CD4-positive, CD25-positive, alpha-beta regulatory T cell (primary cell): ENCODE results near the gene PPP2R5E. TPM values are rescaled to one million over a fixed set of nuclear protein-coding genes. Genes with fewer than 3 reads are reported as not detected.

Source experiments
- ATAC-seq, 2 donors: fragments of 150-1000 bp; cut with Tn5 transposase; one replicate each; pipeline ENCODE4 v1.10.0; 2021; ENCODE audit warnings: low read depth in 2 of 2, moderate number of reproducible peaks in 2 of 2, moderate library complexity in 1 of 2
- DNase-seq, 3 donors: peaks; one replicate each; pipeline versions ENCODE4 v3.0.0 to v3.0.0-alpha.2; 2012 to 2022; ENCODE audit warnings: mixed read lengths in 1 of 3
- H3K27ac ChIP-seq: one replicate; pipeline ENCODE4 v1.7.0; 2013; ENCODE audit warnings: mild to moderate bottlenecking, low read length; ENCODE audit not compliant: insufficient read depth, poor library complexity, severe bottlenecking
- H3K27me3 ChIP-seq: one replicate; pipeline ENCODE4 v1.7.0; 2013; ENCODE audit warnings: low read length; ENCODE audit not compliant: control insufficient read depth, insufficient read depth
- H3K36me3 ChIP-seq: one replicate; pipeline ENCODE4 v1.7.0; 2013; ENCODE audit warnings: mild to moderate bottlenecking, low read length, moderate library complexity; ENCODE audit not compliant: control insufficient read depth, insufficient read depth
- H3K4me1 ChIP-seq: 2 replicates; pipeline ENCODE4 v1.7.0; 2013; ENCODE audit warnings: mild to moderate bottlenecking, low read length; ENCODE audit not compliant: insufficient read depth, control insufficient read depth, poor library complexity, severe bottlenecking
- H3K4me3 ChIP-seq: one replicate; pipeline ENCODE4 v1.7.0; 2013; ENCODE audit warnings: low read depth, mild to moderate bottlenecking, low read length, moderate library complexity
- H3K9me3 ChIP-seq, 2 experiments: 1 replicate in 1 of 2; 2 replicates in 1 of 2; pipeline ENCODE4 v1.7.0; 2013; ENCODE audit warnings: low read length in 2 of 2, mild to moderate bottlenecking in 1 of 2, moderate library complexity in 1 of 2; ENCODE audit not compliant: control insufficient read depth in 2 of 2
- H3K27ac Mint-ChIP-seq, 3 donors: one replicate each; pipeline ENCODE4 v1.8.0; 2020 to 2022; ENCODE audit warnings: mild to moderate bottlenecking in 3 of 3, mixed read lengths in 3 of 3, moderate library complexity in 2 of 3
- H3K27me3 Mint-ChIP-seq: one replicate; pipeline ENCODE4 v1.8.0; 2022; ENCODE audit warnings: mild to moderate bottlenecking, mixed read lengths
- H3K36me3 Mint-ChIP-seq: one replicate; pipeline ENCODE4 v1.8.0; 2020; ENCODE audit warnings: mixed read lengths
- H3K4me1 Mint-ChIP-seq, 4 donors: one replicate each; pipeline ENCODE4 v1.8.0; 2020 to 2022; ENCODE audit warnings: mixed read lengths in 4 of 4, mild to moderate bottlenecking in 1 of 4
- H3K4me3 Mint-ChIP-seq, 4 donors: one replicate each; pipeline ENCODE4 v1.8.0; 2020 to 2022; ENCODE audit warnings: mild to moderate bottlenecking in 4 of 4, mixed read lengths in 4 of 4, moderate library complexity in 3 of 4
- H3K9me3 Mint-ChIP-seq, 7 donors: one replicate each; pipeline ENCODE4 v1.8.0; 2020 to 2022; ENCODE audit warnings: mixed read lengths in 7 of 7, mild to moderate bottlenecking in 3 of 7, moderate library complexity in 2 of 7
- polyA plus RNA-seq, 4 donors: library from polyadenylated mRNA; unstranded; fragments of 300-500 nt; fragmentation: Illumina TruSeq; gene quantifications; one replicate each; pipeline ENCODE4 v1.2.3, GENCODE V29; 2021
- total RNA-seq: library from RNA; stranded (reverse); gene quantifications from one replicate; pipeline ENCODE4 v1.2.3, GENCODE V29; 2022

The PPP2R5E gene
- total and polyA plus RNA-seq, 5 donors from 2014 or later = 31.2 to 50.3 (median 35.2) TPM

- DNase-seq (no peak), ATAC-seq (no peak)
- H3K36me3 ChIP-seq = no peaks in the 10 kb centered on the region
- no peaks in the 10 kb centered on the region for H3K9me3 ChIP-seq
- H3K4me3 Mint-ChIP-seq = no peak overlapping the region
- H3K36me3 Mint-ChIP-seq = peaks cover 21% of the 10 kb centered on the region
- H3K27ac ChIP-seq = no peak overlapping the region
- no peaks in the 10 kb centered on the region for H3K27me3 Mint-ChIP-seq
- H3K4me3 ChIP-seq = no peak overlapping the region
- peak overlapping the region in 1 of 3 donors; percentile 32 for H3K27ac Mint-ChIP-seq
- peaks cover 0 to 2% (median 0%) of the 10 kb centered on the region in 7 donors for H3K9me3 Mint-ChIP-seq
- H3K27me3 ChIP-seq = no peaks in the 10 kb centered on the region
- peaks cover 10% of the 10 kb centered on the region for H3K4me1 ChIP-seq
- H3K4me1 Mint-ChIP-seq = peaks cover 19 to 58% (median 45%) of the 10 kb centered on the region in 4 donors
Observed at GRCh38 chr14:63499701-63500250, 43.4 kb downstream of the PPP2R5E start.

GRCh38 chr14:63496837-63497400 is 46.3 kb downstream of the PPP2R5E start:
- no peak overlapping the region for H3K4me3 Mint-ChIP-seq
- DNase-seq = no peak
- H3K27ac ChIP-seq = no peak overlapping the region
- no peak overlapping the region for H3K4me3 ChIP-seq
- no peak for ATAC-seq
- no peaks in the 10 kb centered on the region for H3K36me3 ChIP-seq
- H3K4me1 ChIP-seq = peaks cover 10% of the 10 kb centered on the region
- peaks cover 0 to 2% (median 0%) of the 10 kb centered on the region in 7 donors for H3K9me3 Mint-ChIP-seq
- H3K27me3 Mint-ChIP-seq = no peaks in the 10 kb centered on the region
- no peaks in the 10 kb centered on the region for H3K9me3 ChIP-seq
- H3K27me3 ChIP-seq = no peaks in the 10 kb centered on the region
- H3K36me3 Mint-ChIP-seq = peaks cover 20% of the 10 kb centered on the region
- no peak overlapping the region for H3K27ac Mint-ChIP-seq
- peaks cover 27 to 55% (median 41%) of the 10 kb centered on the region in 4 donors for H3K4me1 Mint-ChIP-seq

GRCh38 chr14:63493246-63493645 is 49.9 kb downstream of the PPP2R5E start:
- Mint-ChIP-seq H3K27ac (peak overlapping the region in 1 of 3 donors; percentile 11), H3K9me3 (peaks cover 0 to 2% (median 0%) of the 10 kb centered on the region in 7 donors), H3K36me3 (peaks cover 11% of the 10 kb centered on the region), H3K27me3 (no peaks in the 10 kb centered on the region), H3K4me3 (no peak overlapping the region), H3K4me1 (peaks cover 14 to 44% (median 35%) of the 10 kb centered on the region in 4 donors)
- Histone ChIP-seq H3K4me1 (no peaks in the 10 kb centered on the region), H3K4me3 (no peak overlapping the region), H3K27me3 (no peaks in the 10 kb centered on the region), H3K36me3 (no peaks in the 10 kb centered on the region), H3K27ac (no peak overlapping the region), H3K9me3 (no peaks in the 10 kb centered on the region)
- ATAC-seq = no peak
- no peak for DNase-seq

GRCh38 chr14:63492391-63492790 is 50.8 kb downstream of the PPP2R5E start:
- Mint-ChIP-seq H3K4me1 (peaks cover 17 to 47% (median 40%) of the 10 kb centered on the region in 4 donors), H3K36me3 (peaks cover 14% of the 10 kb centered on the region), H3K4me3 (no peak overlapping the region), H3K27me3 (no peaks in the 10 kb centered on the region), H3K27ac (peak overlapping the region in 2 of 3 donors; percentile 59 to 74), H3K9me3 (peaks cover 0 to 2% (median 0%) of the 10 kb centered on the region in 7 donors)
- Histone ChIP-seq H3K27me3 (no peaks in the 10 kb centered on the region), H3K36me3 (no peaks in the 10 kb centered on the region), H3K4me3 (no peak overlapping the region), H3K4me1 (no peaks in the 10 kb centered on the region), H3K27ac (no peak overlapping the region), H3K9me3 (no peaks in the 10 kb centered on the region)
- ATAC-seq (no peak), DNase-seq (no peak)

GRCh38 chr14:63487724-63488123 is 55.5 kb downstream of the PPP2R5E start:
- no peak for ATAC-seq
- no peak for DNase-seq
- Mint-ChIP-seq H3K27me3 (no peaks in the 10 kb centered on the region), H3K4me1 (peaks cover 27 to 72% (median 54%) of the 10 kb centered on the region in 4 donors), H3K27ac (no peak overlapping the region), H3K4me3 (peak overlapping the region in 1 of 4 donors; percentile 64), H3K36me3 (peaks cover 17% of the 10 kb centered on the region), H3K9me3 (no peaks in the 10 kb centered on the region)
- Histone ChIP-seq H3K27me3 (no peaks in the 10 kb centered on the region), H3K36me3 (no peaks in the 10 kb centered on the region), H3K4me1 (peaks cover 11% of the 10 kb centered on the region), H3K27ac (no peak overlapping the region), H3K9me3 (no peaks in the 10 kb centered on the region), H3K4me3 (no peak overlapping the region)

GRCh38 chr14:63486738-63487137 is 56.4 kb downstream of the PPP2R5E start:
- Mint-ChIP-seq H3K4me3 (no peak overlapping the region), H3K9me3 (no peaks in the 10 kb centered on the region), H3K36me3 (peaks cover 14% of the 10 kb centered on the region), H3K27me3 (no peaks in the 10 kb centered on the region), H3K27ac (peak overlapping the region; percentile 25 to 98 (median 36)), H3K4me1 (peaks cover 17 to 68% (median 48%) of the 10 kb centered on the region in 4 donors)
- no peaks in the 10 kb centered on the region for H3K27me3 ChIP-seq
- ATAC-seq = no peak
- peaks cover 11% of the 10 kb centered on the region for H3K4me1 ChIP-seq
- no peak for DNase-seq
- H3K27ac ChIP-seq = no peak overlapping the region
- H3K9me3 ChIP-seq = no peaks in the 10 kb centered on the region
- no peaks in the 10 kb centered on the region for H3K36me3 ChIP-seq
- no peak overlapping the region for H3K4me3 ChIP-seq

- no peak for ATAC-seq
Observed at GRCh38 chr14:63483315-63483714, 59.9 kb downstream of the PPP2R5E start.

GRCh38 chr14:63480599-63480998 is 62.6 kb downstream of the PPP2R5E start:
- H3K9me3 Mint-ChIP-seq = no peaks in the 10 kb centered on the region
- no peak for ATAC-seq
- no peaks in the 10 kb centered on the region for H3K27me3 ChIP-seq
- no peak overlapping the region for H3K4me3 ChIP-seq
- no peak overlapping the region for H3K27ac ChIP-seq
- peaks cover 37% of the 10 kb centered on the region for H3K4me1 ChIP-seq
- no peak overlapping the region for H3K4me3 Mint-ChIP-seq
- H3K36me3 Mint-ChIP-seq = peaks cover 3% of the 10 kb centered on the region
- H3K27ac Mint-ChIP-seq = peak overlapping the region; percentile 26 to 64 (median 34)
- H3K27me3 Mint-ChIP-seq = no peaks in the 10 kb centered on the region
- no peaks in the 10 kb centered on the region for H3K36me3 ChIP-seq
- no peaks in the 10 kb centered on the region for H3K9me3 ChIP-seq
- peaks cover 41 to 75% (median 60%) of the 10 kb centered on the region in 4 donors for H3K4me1 Mint-ChIP-seq
- no peak for DNase-seq

More at GRCh38 chr14:63483315-63483714, 59.9 kb downstream of the PPP2R5E start:
- peaks cover 17% of the 10 kb centered on the region for H3K4me1 ChIP-seq
- peaks cover 26 to 75% (median 53%) of the 10 kb centered on the region in 4 donors for H3K4me1 Mint-ChIP-seq
- H3K27ac Mint-ChIP-seq = peak overlapping the region in 2 of 3 donors; percentile 33 to 45
- H3K9me3 ChIP-seq = no peaks in the 10 kb centered on the region
- H3K27ac ChIP-seq = no peak overlapping the region
- H3K27me3 ChIP-seq = no peaks in the 10 kb centered on the region
- no peaks in the 10 kb centered on the region for H3K36me3 ChIP-seq
- no peaks in the 10 kb centered on the region for H3K9me3 Mint-ChIP-seq
- H3K4me3 Mint-ChIP-seq = no peak overlapping the region
- no peaks in the 10 kb centered on the region for H3K27me3 Mint-ChIP-seq
- no peak for DNase-seq
- no peak overlapping the region for H3K4me3 ChIP-seq
- H3K36me3 Mint-ChIP-seq = peaks cover 12% of the 10 kb centered on the region
